T-helper 17 cell (primary cell): ENCODE measurements around the gene KAZN. TPM values are rescaled to one million over a fixed set of nuclear protein-coding genes. Genes with fewer than 3 reads are reported as not detected.

Source experiments
- ATAC-seq: fragments of 150-1000 bp; cut with Tn5 transposase; 2 replicates; pipeline ENCODE4 v1.10.0; 2021; ENCODE audit warnings: mild to moderate bottlenecking, moderate library complexity
- DNase-seq, 3 donors: peaks; one replicate each; pipeline versions ENCODE4 v3.0.0 to v3.0.0-alpha.2; 2020 to 2021
- H3K9me3 ChIP-seq: one replicate; pipeline ENCODE4 v1.7.0; 2013; ENCODE audit warnings: low read length, mild to moderate bottlenecking; ENCODE audit not compliant: control insufficient read depth, poor library complexity, severe bottlenecking
- H3K27ac Mint-ChIP-seq: one replicate; pipeline ENCODE4 v1.8.0; 2022; ENCODE audit warnings: mild to moderate bottlenecking, moderate library complexity, mixed read lengths
- H3K27me3 Mint-ChIP-seq: one replicate; pipeline ENCODE4 v1.8.0; 2022; ENCODE audit warnings: mixed read lengths
- H3K36me3 Mint-ChIP-seq: one replicate; pipeline ENCODE4 v1.8.0; 2022; ENCODE audit warnings: low read depth, mixed read lengths
- H3K4me1 Mint-ChIP-seq: one replicate; pipeline ENCODE4 v1.8.0; 2022; ENCODE audit warnings: mild to moderate bottlenecking, mixed read lengths
- H3K4me3 Mint-ChIP-seq: one replicate; pipeline ENCODE4 v1.8.0; 2022; ENCODE audit warnings: mild to moderate bottlenecking, moderate library complexity, mixed read lengths
- total RNA-seq, 4 donors: library from RNA in 2 of 4; stranded (reverse) in 2 of 4; gene quantifications; one replicate each; pipeline ENCODE4 v1.2.3 and lab custom pipeline; 2022 to 2026

Gene KAZN
- total RNA-seq, 2 donors from 2014 or later: 0.10 to 0.62 TPM

- Mint-ChIP-seq H3K27ac (no peak overlapping the region), H3K4me3 (no peak overlapping the region), H3K36me3 (no peaks in the 10 kb centered on the region), H3K27me3 (peaks cover 25% of the 10 kb centered on the region), H3K4me1 (no peaks in the 10 kb centered on the region)
- no peak for DNase-seq
- no peaks in the 10 kb centered on the region for H3K9me3 ChIP-seq
- ATAC-seq: no peak
Measured at GRCh38 chr1:14594045-14594444, 4.4 kb upstream of the KAZN start.

GRCh38 chr1:14596591-14596990, 1.9 kb upstream of the KAZN start:
- H3K27me3 Mint-ChIP-seq: peaks cover 48% of the 10 kb centered on the region

GRCh38 chr1:14597343-14598006, 1.0 kb upstream of the KAZN start:
- no peak for DNase-seq
- Mint-ChIP-seq H3K36me3 (no peaks in the 10 kb centered on the region), H3K27me3 (peaks cover 51% of the 10 kb centered on the region), H3K27ac (no peak overlapping the region), H3K4me3 (no peak overlapping the region), H3K4me1 (no peaks in the 10 kb centered on the region)
- no peaks in the 10 kb centered on the region for H3K9me3 ChIP-seq
- no peak for ATAC-seq

More at GRCh38 chr1:14596591-14596990, 1.9 kb upstream of the KAZN start:
- Mint-ChIP-seq H3K27ac (no peak overlapping the region), H3K36me3 (no peaks in the 10 kb centered on the region), H3K4me1 (no peaks in the 10 kb centered on the region), H3K4me3 (no peak overlapping the region)
- no peaks in the 10 kb centered on the region for H3K9me3 ChIP-seq
- ATAC-seq: no peak
- DNase-seq: no peak

- Mint-ChIP-seq H3K4me1 (no peaks in the 10 kb centered on the region), H3K36me3 (no peaks in the 10 kb centered on the region), H3K27ac (no peak overlapping the region), H3K4me3 (no peak overlapping the region), H3K27me3 (peaks cover 55% of the 10 kb centered on the region)
- no peaks in the 10 kb centered on the region for H3K9me3 ChIP-seq
- DNase-seq (no peak), ATAC-seq (no peak)
Measured at GRCh38 chr1:14598007-14598497, 433 bp upstream of the KAZN start.

- DNase-seq: no peak
- H3K9me3 ChIP-seq: no peaks in the 10 kb centered on the region
- Mint-ChIP-seq H3K4me1 (no peaks in the 10 kb centered on the region), H3K27ac (no peak overlapping the region), H3K27me3 (peaks cover 64% of the 10 kb centered on the region), H3K36me3 (no peaks in the 10 kb centered on the region), H3K4me3 (no peak overlapping the region)
- ATAC-seq: no peak
Measured at GRCh38 chr1:14599183-14599791, 802 bp downstream of the KAZN start.

- Mint-ChIP-seq H3K27ac (no peak overlapping the region), H3K4me3 (no peak overlapping the region), H3K27me3 (peaks cover 69% of the 10 kb centered on the region), H3K36me3 (no peaks in the 10 kb centered on the region), H3K4me1 (no peaks in the 10 kb centered on the region)
- no peak for DNase-seq
- no peaks in the 10 kb centered on the region for H3K9me3 ChIP-seq
- ATAC-seq: no peak
Measured at GRCh38 chr1:14599800-14600199, 1.3 kb downstream of the KAZN start.

GRCh38 chr1:14600405-14601112, 2.1 kb downstream of the KAZN start:
- H3K9me3 ChIP-seq: no peaks in the 10 kb centered on the region
- H3K36me3 Mint-ChIP-seq: no peaks in the 10 kb centered on the region
- H3K4me1 Mint-ChIP-seq: no peaks in the 10 kb centered on the region
- DNase-seq: no peak
- no peak overlapping the region for H3K27ac Mint-ChIP-seq
- H3K27me3 Mint-ChIP-seq: peaks cover 70% of the 10 kb centered on the region
- no peak for ATAC-seq
- H3K4me3 Mint-ChIP-seq: no peak overlapping the region

GRCh38 chr1:14602136-14602535, 3.7 kb downstream of the KAZN start:
- no peak for ATAC-seq
- Mint-ChIP-seq H3K27ac (no peak overlapping the region), H3K27me3 (peaks cover 66% of the 10 kb centered on the region), H3K36me3 (no peaks in the 10 kb centered on the region), H3K4me3 (no peak overlapping the region), H3K4me1 (no peaks in the 10 kb centered on the region)
- H3K9me3 ChIP-seq: no peaks in the 10 kb centered on the region
- DNase-seq: no peak

- no peaks in the 10 kb centered on the region for H3K9me3 ChIP-seq
- no peaks in the 10 kb centered on the region for H3K36me3 Mint-ChIP-seq
- no peaks in the 10 kb centered on the region for H3K4me1 Mint-ChIP-seq
- peaks cover 73% of the 10 kb centered on the region for H3K27me3 Mint-ChIP-seq
- no peak overlapping the region for H3K27ac Mint-ChIP-seq
- ATAC-seq: no peak
- DNase-seq: no peak
- H3K4me3 Mint-ChIP-seq: no peak overlapping the region
Measured at GRCh38 chr1:14603645-14604044, 5.2 kb downstream of the KAZN start.

GRCh38 chr1:14604414-14604813, 5.9 kb downstream of the KAZN start:
- no peaks in the 10 kb centered on the region for H3K36me3 Mint-ChIP-seq
- H3K4me1 Mint-ChIP-seq: no peaks in the 10 kb centered on the region
- ATAC-seq (no peak), DNase-seq (no peak)
- H3K9me3 ChIP-seq: no peaks in the 10 kb centered on the region
- H3K4me3 Mint-ChIP-seq: no peak overlapping the region
- H3K27ac Mint-ChIP-seq: no peak overlapping the region
- H3K27me3 Mint-ChIP-seq: peaks cover 73% of the 10 kb centered on the region

- no peak overlapping the region for H3K27ac Mint-ChIP-seq
- peaks cover 63% of the 10 kb centered on the region for H3K27me3 Mint-ChIP-seq
Measured at GRCh38 chr1:14605945-14606344, 7.5 kb downstream of the KAZN start.

GRCh38 chr1:14606632-14607031, 8.1 kb downstream of the KAZN start:
- DNase-seq (no peak), ATAC-seq (no peak)
- H3K4me3 Mint-ChIP-seq: no peak overlapping the region
- H3K27ac Mint-ChIP-seq: no peak overlapping the region
- no peaks in the 10 kb centered on the region for H3K9me3 ChIP-seq
- H3K4me1 Mint-ChIP-seq: no peaks in the 10 kb centered on the region
- H3K36me3 Mint-ChIP-seq: no peaks in the 10 kb centered on the region
- H3K27me3 Mint-ChIP-seq: peaks cover 58% of the 10 kb centered on the region

More at GRCh38 chr1:14605945-14606344, 7.5 kb downstream of the KAZN start:
- no peak overlapping the region for H3K4me3 Mint-ChIP-seq
- DNase-seq (no peak), ATAC-seq (no peak)
- no peaks in the 10 kb centered on the region for H3K4me1 Mint-ChIP-seq
- H3K36me3 Mint-ChIP-seq: no peaks in the 10 kb centered on the region
- no peaks in the 10 kb centered on the region for H3K9me3 ChIP-seq

GRCh38 chr1:14607295-14607694, 8.8 kb downstream of the KAZN start:
- Mint-ChIP-seq H3K4me3 (no peak overlapping the region), H3K27me3 (peaks cover 58% of the 10 kb centered on the region), H3K36me3 (no peaks in the 10 kb centered on the region), H3K27ac (no peak overlapping the region), H3K4me1 (no peaks in the 10 kb centered on the region)
- ATAC-seq (no peak), DNase-seq (no peak)
- H3K9me3 ChIP-seq: no peaks in the 10 kb centered on the region
